Heart right ventricle (tissue), 16 donors: ENCODE results near the gene NAALADL2. TPM values are rescaled to one million over a fixed set of nuclear protein-coding genes. Genes with fewer than 3 reads are reported as not detected.

Experiments
- ATAC-seq, 8 donors: fragments of 200-7000 bp; cut with Tn5 transposase; one replicate each; pipeline ENCODE4 v1.9.1; 2020; ENCODE audit warnings: mild to moderate bottlenecking in 8 of 8, moderate library complexity in 8 of 8, moderate number of reproducible peaks in 1 of 8
- DNase-seq, 2 donors: peaks; one replicate each; pipeline ENCODE4 v3.0.0-alpha.2; 2020
- H3K27ac ChIP-seq, 10 donors: fragments of 200-600 bp; sonication (generic) in 2 of 10; one replicate each; pipeline versions ENCODE4 v1.5.0 to v1.8.0; 2020 to 2022; ENCODE audit warnings: mild to moderate bottlenecking in 3 of 10
- H3K27me3 ChIP-seq, 7 donors: fragments of 200-600 bp; one replicate each; pipeline ENCODE4 v1.8.0; 2021 to 2022; ENCODE audit warnings: mild to moderate bottlenecking in 2 of 7
- H3K36me3 ChIP-seq, 9 donors: fragments of 200-600 bp; sonication (generic) in 1 of 9; one replicate each; pipeline versions ENCODE4 v1.5.0 to v1.8.0; 2020 to 2022; ENCODE audit warnings: mild to moderate bottlenecking in 2 of 9
- H3K4me1 ChIP-seq, 9 donors: fragments of 200-600 bp; sonication (generic) in 1 of 9; one replicate each; pipeline versions ENCODE4 v1.5.0 to v1.8.0; 2020 to 2022; ENCODE audit warnings: mild to moderate bottlenecking in 4 of 9
- H3K4me3 ChIP-seq, 10 donors: fragments of 200-600 bp; sonication (generic) in 2 of 10; one replicate each; pipeline versions ENCODE4 v1.5.0 to v1.8.0; 2020 to 2022; ENCODE audit warnings: mild to moderate bottlenecking in 7 of 10, moderate library complexity in 2 of 10
- H3K9me3 ChIP-seq, 11 donors: fragments of 200-600 bp in 10 of 11; sonication (generic) in 2 of 11; one replicate each; pipeline versions ENCODE4 v1.5.0 to v1.8.0; 2013 to 2022; ENCODE audit warnings: mild to moderate bottlenecking in 2 of 11, control low read depth in 1 of 11, moderate library complexity in 1 of 11
- WGBS, 2 donors: extraction: QIAGEN DNeasy Blood & Tissue Kit; methylation state at CpG; one replicate each; pipeline ENCODE4 v1.1.7; 2013; ENCODE audit warnings: inconsistent platforms in 1 of 2; 5-methylcytosine and 5-hydroxymethylcytosine counted together
- intact Hi-C, 10 donors: fragments of 100-400 bp; cut with DNase I; formaldehyde crosslinking; loops; one replicate each; pipeline versions ENCODE4 v1.11.1 to v1.14.2; 2022
- polyA plus RNA-seq, 2 donors: library from polyadenylated mRNA; stranded (reverse); fragments of 200-250 nt; gene quantifications; one replicate each; pipeline ENCODE4 v1.2.3, GENCODE V29; 2013
- total RNA-seq, 10 donors: library from RNA; stranded (reverse); fragmentation: NEBNext Ultra II Directional in 3 of 10; extraction: Animal tissue kit (Norgen Biotek cat#: 25700) in 3 of 10; gene quantifications; one replicate each; pipeline versions ENCODE4 v1.2.1 to v1.2.4, GENCODE V29; 2021 to 2023
- TF ChIP-seq, protein P1 (sequence below), 9 donors: fragments of 200-600 bp; sonication (generic) in 2 of 9; IDR thresholded peaks; one replicate each; pipeline versions ENCODE4 v1.5.0 to v1.8.0; 2021 to 2022; ENCODE audit warnings: antibody characterized with exemption in 9 of 9, mild to moderate bottlenecking in 5 of 9, moderate library complexity in 1 of 9
- donor health status: Arrhythmogenic right ventricular cardiomyopathy.
- donor health status: ischemic (EF 13 %, LVEDD 7.1; RV severe dilation, severe dysfunction).
- donor health status: healthy with polysubstance abuse.
- donor health status: DM: no; HTN: yes; CAD: no.
- donor health status: DM: no; HTN: no; CAD: no.
- donor health status: ischemic (EF 25% LVEDD 6.9; RV normal size, moderate dysfunction).
- donor health status: ischemic (EF 25% LVEDD 5.7; RV mildly dilated, moderate dysfunction).
- donor health status: healthy.
- donor health status: DM: yes; HTN: yes; CAD: no.
- donor health status: Ischemic cardiomyopathy.
- donor health status: ischemic (EF 35%, LVEDD 5.7; RV mildly dilated, moderate dysfunction).
- donor health status: nonischemic (EF 11% LVEDD 7.7; RV severe dilation, severe dysfunction).
- donor health status: DM: yes; HTN: yes; CAD: no.
- donor health status: PGD.
- donor health status: ischemic (EF 29% LVEDD 5.4; RV normal size, mild dysfunction).
- donor health status: nonischemic (EF 23%, LVEDD 6.1; RV moderate dilation, normal function).

Gene NAALADL2
- total and polyA plus RNA-seq, 12 donors = 0.36 to 11.9 (median 5.2) TPM

DNA sequence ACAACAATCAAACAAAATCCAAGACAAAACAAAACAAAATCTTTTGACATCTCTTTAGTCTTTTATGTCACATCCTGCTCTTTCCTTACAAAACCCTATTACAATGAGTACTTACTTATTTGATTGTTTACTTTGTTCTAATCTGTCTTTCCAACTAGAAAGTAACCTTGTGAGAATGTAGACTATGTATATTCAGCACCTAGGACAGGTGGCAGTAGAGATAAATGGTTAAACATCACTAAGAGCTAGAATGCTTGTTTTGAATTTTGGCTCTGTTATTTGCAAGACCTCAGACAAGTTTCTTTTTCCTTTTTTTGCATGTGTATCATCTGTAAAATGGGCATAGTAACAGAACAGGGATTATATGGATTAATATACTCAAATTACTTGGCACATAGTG is 33.1 kb upstream of the NAALADL2 start:
- Histone ChIP-seq H3K36me3 (no peaks in the 10 kb centered on the region), H3K4me1 (peaks cover 0 to 7% (median 6%) of the 10 kb centered on the region in 9 donors), H3K27me3 (no peaks in the 10 kb centered on the region), H3K9me3 (peaks cover 0 to 12% (median 0%) of the 10 kb centered on the region in 11 donors), H3K4me3 (no peak overlapping the region), H3K27ac (no peak overlapping the region)
- ATAC-seq = no peak
- intact Hi-C loops = no loop called here
- TF ChIP-seq, protein P1, sequence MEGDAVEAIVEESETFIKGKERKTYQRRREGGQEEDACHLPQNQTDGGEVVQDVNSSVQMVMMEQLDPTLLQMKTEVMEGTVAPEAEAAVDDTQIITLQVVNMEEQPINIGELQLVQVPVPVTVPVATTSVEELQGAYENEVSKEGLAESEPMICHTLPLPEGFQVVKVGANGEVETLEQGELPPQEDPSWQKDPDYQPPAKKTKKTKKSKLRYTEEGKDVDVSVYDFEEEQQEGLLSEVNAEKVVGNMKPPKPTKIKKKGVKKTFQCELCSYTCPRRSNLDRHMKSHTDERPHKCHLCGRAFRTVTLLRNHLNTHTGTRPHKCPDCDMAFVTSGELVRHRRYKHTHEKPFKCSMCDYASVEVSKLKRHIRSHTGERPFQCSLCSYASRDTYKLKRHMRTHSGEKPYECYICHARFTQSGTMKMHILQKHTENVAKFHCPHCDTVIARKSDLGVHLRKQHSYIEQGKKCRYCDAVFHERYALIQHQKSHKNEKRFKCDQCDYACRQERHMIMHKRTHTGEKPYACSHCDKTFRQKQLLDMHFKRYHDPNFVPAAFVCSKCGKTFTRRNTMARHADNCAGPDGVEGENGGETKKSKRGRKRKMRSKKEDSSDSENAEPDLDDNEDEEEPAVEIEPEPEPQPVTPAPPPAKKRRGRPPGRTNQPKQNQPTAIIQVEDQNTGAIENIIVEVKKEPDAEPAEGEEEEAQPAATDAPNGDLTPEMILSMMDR (IDR thresholded peaks at IDR 0.05) = no peak
- DNase-seq = no peak

DNA sequence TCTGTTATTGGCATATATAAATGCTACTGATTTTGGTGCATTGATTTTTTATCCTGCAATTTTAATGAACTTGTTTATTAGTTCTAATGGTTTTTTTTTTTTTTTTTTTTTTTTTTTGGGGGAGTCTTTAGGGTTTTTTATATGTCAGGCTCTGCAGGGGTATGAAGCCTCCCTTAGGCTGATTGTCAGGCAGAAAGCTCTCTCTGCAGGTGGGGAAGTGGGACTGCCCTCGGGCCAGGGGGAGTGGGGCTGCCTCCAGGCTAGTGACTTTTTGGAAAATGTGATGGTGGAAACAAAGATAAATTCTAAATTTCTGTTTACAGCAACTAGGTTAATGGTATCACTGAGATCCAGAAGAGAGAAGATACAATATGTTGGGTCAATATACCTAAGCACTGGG is 14.4 kb upstream of the NAALADL2 start:
- TF ChIP-seq, protein P1 (IDR thresholded peaks at IDR 0.05) = no peak
- intact Hi-C loops = no loop called here
- no peak overlapping the region for H3K4me3 ChIP-seq
- H3K9me3 ChIP-seq = peaks cover 0 to 10% (median 0%) of the 10 kb centered on the region in 11 donors
- H3K27ac ChIP-seq = no peak overlapping the region
- no peaks in the 10 kb centered on the region for H3K36me3 ChIP-seq
- H3K27me3 ChIP-seq = no peaks in the 10 kb centered on the region
- DNase-seq (no peak), ATAC-seq (no peak)
- 47 to 59% methylated on average over 1 of the region's 1 CpG for WGBS, 2 donors
- peaks cover 0 to 11% (median 0%) of the 10 kb centered on the region in 9 donors for H3K4me1 ChIP-seq

DNA sequence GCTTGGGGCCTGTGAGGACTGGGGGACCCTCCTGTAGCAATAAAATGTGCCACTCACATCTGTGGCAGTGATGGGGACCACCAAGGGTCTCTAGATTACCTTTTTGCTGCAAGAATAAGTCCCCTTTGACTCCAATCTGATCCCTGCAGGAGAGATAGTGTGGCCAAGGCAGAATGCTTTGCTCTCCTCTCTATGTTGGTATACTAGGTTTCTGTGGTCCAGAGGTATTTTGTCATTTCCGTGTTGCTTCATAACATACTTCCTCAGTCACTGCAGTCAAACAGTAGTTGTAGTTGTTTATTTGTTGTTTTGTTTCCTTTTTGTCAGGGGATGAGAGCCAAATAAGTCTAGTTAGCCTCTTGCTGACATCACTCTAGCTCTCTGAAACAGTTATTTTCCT is 13.1 kb upstream of the NAALADL2 start:
- peaks cover 0 to 20% (median 0%) of the 10 kb centered on the region in 11 donors for H3K9me3 ChIP-seq
- 89% methylated on average over 1 of the region's 1 CpG for WGBS, 2 donors
- no peak for ATAC-seq
- intact Hi-C loops = no loop called here
- DNase-seq = no peak
- no peak overlapping the region for H3K27ac ChIP-seq
- no peaks in the 10 kb centered on the region for H3K36me3 ChIP-seq
- TF ChIP-seq, protein P1 (IDR thresholded peaks at IDR 0.05) = no peak
- H3K4me1 ChIP-seq = peaks cover 0 to 4% (median 0%) of the 10 kb centered on the region in 9 donors
- no peaks in the 10 kb centered on the region for H3K27me3 ChIP-seq
- H3K4me3 ChIP-seq = no peak overlapping the region

DNA sequence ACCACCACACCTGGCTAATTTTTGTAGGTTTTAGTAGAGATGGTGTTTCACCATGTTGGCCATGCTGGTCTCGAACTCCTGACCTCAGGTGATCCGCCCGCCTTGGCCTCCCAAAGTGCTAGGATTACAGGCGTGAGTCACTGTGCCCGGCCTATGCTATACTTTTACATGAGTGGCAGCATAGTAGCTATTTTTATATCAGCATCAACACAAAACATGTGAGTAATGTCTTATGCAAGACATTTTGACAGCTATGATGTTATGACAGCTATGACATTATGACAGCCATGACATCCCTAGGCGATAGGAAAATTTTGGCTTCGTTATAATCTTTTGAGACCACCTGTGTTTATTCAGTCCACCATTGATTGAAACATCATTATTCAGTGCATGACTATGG is 4.1 kb upstream of the NAALADL2 start:
- TF ChIP-seq, protein P1 (IDR thresholded peaks at IDR 0.05) = no peak
- H3K4me1 ChIP-seq = no peaks in the 10 kb centered on the region
- 87 to 88% methylated on average over 7 of the region's 7 CpGs for WGBS, 2 donors
- H3K4me3 ChIP-seq = no peak overlapping the region
- no peak overlapping the region for H3K27ac ChIP-seq
- H3K27me3 ChIP-seq = no peaks in the 10 kb centered on the region
- H3K9me3 ChIP-seq = peaks cover 0 to 8% (median 0%) of the 10 kb centered on the region in 11 donors
- no peaks in the 10 kb centered on the region for H3K36me3 ChIP-seq
- intact Hi-C loops = no loop called here
- ATAC-seq = no peak
- DNase-seq = no peak
